Osteocyte (in vitro differentiated cells): ENCODE measurements around the gene RNF212. TPM values are rescaled to one million over a fixed set of nuclear protein-coding genes. Genes with fewer than 3 reads are reported as not detected.
A peak's percentile ranks its signal among the peaks of the same experiment; 100 is the strongest.

Experiments
- DNase-seq: peaks from one replicate; pipeline ENCODE4 v3.0.0; 2021; ENCODE audit warnings: mixed read lengths; ENCODE audit not compliant: unreplicated experiment; ENCODE audit errors: extremely low spot score
- H3K27ac Mint-ChIP-seq: one replicate; pipeline ENCODE4 v1.8.0; 2021; ENCODE audit warnings: mild to moderate bottlenecking, mixed read lengths; ENCODE audit not compliant: unreplicated experiment
- H3K27me3 Mint-ChIP-seq: one replicate; pipeline ENCODE4 v1.8.0; 2021; ENCODE audit warnings: mixed read lengths; ENCODE audit not compliant: unreplicated experiment
- H3K36me3 Mint-ChIP-seq: one replicate; pipeline ENCODE4 v1.8.0; 2021; ENCODE audit warnings: mixed read lengths; ENCODE audit not compliant: unreplicated experiment
- H3K4me1 Mint-ChIP-seq: one replicate; pipeline ENCODE4 v1.8.0; 2021; ENCODE audit warnings: mixed read lengths; ENCODE audit not compliant: unreplicated experiment
- H3K4me3 Mint-ChIP-seq: one replicate; pipeline ENCODE4 v1.8.0; 2021; ENCODE audit warnings: mild to moderate bottlenecking, moderate library complexity, mixed read lengths; ENCODE audit not compliant: unreplicated experiment
- H3K9me3 Mint-ChIP-seq: one replicate; pipeline ENCODE4 v1.8.0; 2021; ENCODE audit warnings: mixed read lengths; ENCODE audit not compliant: unreplicated experiment
- total RNA-seq: library from RNA; stranded (reverse); gene quantifications from 2 replicates; pipeline ENCODE4 v1.2.1, GENCODE V29; 2021
- TF ChIP-seq, protein P1 (sequence below): fragments of 200-600 bp; sonication (generic); IDR thresholded peaks from 2 replicates; pipeline ENCODE4 v1.5.0; 2021; ENCODE audit warnings: antibody characterized with exemption, mild to moderate bottlenecking, moderate library complexity

RNF212 gene
- total RNA-seq, 1 donor from 2014 or later = 3.8 TPM

DNA sequence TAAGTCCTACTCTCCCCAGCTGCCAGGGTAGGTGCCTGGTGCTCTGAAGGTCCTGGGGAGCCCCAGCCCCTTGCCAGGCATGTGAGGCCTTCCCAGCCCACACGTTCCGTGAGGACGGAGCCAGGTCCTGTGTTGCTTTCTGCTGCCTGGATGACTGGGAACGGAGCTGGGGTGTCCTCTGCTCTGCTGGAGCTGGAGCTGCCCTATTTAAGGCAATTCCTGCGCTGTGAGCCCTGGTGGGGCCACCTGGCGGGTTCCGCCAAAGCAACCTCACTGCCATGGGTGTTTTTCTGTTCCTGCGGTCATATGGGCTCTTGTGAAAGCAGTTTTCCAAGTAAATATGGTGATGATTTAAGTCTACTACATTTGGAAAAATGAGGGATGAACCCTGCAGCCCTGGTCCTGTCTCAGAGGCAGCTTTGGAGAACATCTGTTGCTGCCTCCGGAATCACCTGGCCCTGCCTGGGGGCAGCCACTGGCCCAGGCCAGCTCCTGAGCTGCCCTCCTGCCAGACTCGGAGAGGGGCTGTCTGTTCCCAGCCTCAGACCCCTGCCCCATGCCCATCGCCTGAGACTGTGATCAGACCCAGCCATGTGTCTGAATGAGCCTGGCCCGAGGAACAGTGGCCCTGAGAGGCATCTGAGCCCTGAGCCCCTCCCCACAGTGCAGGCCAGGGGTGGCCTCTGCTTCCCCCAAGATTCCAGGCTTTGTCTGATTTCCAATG lies 68.7 kb downstream of the RNF212 start:
- TF ChIP-seq, protein P1, sequence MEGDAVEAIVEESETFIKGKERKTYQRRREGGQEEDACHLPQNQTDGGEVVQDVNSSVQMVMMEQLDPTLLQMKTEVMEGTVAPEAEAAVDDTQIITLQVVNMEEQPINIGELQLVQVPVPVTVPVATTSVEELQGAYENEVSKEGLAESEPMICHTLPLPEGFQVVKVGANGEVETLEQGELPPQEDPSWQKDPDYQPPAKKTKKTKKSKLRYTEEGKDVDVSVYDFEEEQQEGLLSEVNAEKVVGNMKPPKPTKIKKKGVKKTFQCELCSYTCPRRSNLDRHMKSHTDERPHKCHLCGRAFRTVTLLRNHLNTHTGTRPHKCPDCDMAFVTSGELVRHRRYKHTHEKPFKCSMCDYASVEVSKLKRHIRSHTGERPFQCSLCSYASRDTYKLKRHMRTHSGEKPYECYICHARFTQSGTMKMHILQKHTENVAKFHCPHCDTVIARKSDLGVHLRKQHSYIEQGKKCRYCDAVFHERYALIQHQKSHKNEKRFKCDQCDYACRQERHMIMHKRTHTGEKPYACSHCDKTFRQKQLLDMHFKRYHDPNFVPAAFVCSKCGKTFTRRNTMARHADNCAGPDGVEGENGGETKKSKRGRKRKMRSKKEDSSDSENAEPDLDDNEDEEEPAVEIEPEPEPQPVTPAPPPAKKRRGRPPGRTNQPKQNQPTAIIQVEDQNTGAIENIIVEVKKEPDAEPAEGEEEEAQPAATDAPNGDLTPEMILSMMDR = no peak
- DNase-seq = no peak
- Mint-ChIP-seq H3K9me3 (no peaks in the 10 kb centered on the region), H3K4me1 (peaks cover 60% of the 10 kb centered on the region), H3K27ac (peak overlapping the region; percentile 96), H3K27me3 (no peaks in the 10 kb centered on the region), H3K36me3 (no peaks in the 10 kb centered on the region), H3K4me3 (no peak overlapping the region)

DNA sequence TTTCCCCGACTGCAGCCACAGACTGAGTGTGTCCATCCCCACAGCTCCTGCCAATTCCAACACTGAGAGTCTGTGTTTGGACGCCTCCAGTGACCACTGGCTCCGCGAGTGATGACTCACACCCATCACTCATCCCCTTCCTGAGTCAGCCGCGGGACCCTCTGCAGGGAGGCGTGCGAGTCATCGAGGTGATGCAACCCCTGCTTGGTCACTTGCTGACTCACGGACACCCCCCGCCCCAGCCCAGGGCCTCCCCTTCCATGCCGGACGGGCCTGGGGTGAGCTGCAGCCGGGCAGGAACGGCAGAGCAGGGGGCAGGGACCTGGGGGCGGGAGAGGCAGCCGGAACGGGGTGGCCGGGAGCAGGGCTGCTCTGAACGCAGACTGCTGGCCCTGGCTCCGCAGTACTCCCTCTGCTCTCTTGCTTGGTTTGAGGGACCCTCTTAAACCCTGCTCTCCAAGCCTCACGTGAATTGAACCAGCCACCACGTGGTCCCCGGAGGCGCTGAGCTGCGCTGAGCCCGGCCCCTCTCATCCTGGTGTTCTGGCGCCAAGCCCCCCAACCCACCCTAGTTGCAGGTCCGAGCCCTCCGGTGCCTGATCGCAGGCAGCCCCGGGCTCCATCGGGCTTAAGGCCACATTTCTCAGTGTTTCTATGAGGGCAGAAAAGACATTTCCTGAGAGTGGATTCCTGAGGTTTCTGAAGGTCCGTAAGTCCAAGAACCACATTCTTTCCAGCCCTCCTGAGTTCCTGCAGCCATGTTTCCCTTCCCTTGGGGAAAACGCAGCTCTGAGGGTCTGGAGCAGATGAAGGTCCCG lies 69.5 kb downstream of the RNF212 start:
- peaks cover 65% of the 10 kb centered on the region for H3K4me1 Mint-ChIP-seq
- H3K4me3 Mint-ChIP-seq = peak overlapping the region; percentile 26
- no peaks in the 10 kb centered on the region for H3K27me3 Mint-ChIP-seq
- H3K36me3 Mint-ChIP-seq = no peaks in the 10 kb centered on the region
- DNase-seq = peak; percentile 98
- peak overlapping the region; percentile 96 for H3K27ac Mint-ChIP-seq
- no peaks in the 10 kb centered on the region for H3K9me3 Mint-ChIP-seq
- TF ChIP-seq, protein P1 = no peak

DNA sequence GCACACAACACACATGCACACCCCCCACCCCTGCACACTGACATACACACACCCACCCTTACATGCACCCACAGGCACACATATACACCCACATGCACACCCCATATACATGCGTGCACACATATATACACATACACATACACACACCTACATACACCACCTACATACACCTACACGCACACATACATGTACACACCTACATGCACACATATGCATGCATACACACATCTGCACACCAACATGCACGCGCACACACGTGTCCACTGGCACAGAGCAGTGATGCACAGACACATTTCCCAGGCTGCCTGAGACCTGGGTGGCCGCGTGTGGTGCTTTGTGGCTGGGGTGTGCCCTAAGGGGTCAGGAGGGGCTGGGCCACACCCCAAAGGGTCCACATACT lies 70.2 kb downstream of the RNF212 start:
- no peaks in the 10 kb centered on the region for H3K9me3 Mint-ChIP-seq

DNA sequence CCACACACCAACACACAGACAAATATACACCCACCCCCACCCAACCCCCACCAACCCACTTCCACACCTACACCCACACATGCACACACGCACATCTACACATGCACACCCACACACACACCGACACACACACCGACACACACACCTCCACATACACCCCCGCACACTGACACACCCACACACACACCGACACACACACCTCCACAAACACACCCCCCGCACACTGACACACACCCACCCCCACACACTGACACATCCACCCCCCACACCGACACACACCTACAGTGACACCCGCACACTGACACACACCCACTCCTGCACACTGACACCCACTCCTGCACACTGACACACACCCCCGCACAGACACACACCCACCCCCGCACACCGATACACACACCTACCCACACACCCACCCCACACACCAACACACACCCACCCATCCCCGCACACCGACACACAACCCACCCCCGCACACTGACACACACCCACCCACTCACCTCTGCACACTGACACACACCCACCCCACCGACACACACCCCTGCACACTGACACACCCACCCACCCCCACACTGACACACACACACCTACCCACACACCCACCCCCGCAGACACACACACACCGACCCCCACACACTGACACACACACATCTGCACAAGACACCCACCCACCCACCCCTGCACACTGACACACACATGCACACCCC lies 70.9 kb downstream of the RNF212 start:
- Mint-ChIP-seq H3K27ac (peak overlapping the region; percentile 95), H3K4me1 (peaks cover 64% of the 10 kb centered on the region), H3K9me3 (no peaks in the 10 kb centered on the region), H3K36me3 (no peaks in the 10 kb centered on the region), H3K27me3 (no peaks in the 10 kb centered on the region), H3K4me3 (no peak overlapping the region)
- DNase-seq = no peak
- TF ChIP-seq, protein P1 = no peak

More for the DNA sequence above, 70.2 kb downstream of the RNF212 start:
- peaks cover 66% of the 10 kb centered on the region for H3K4me1 Mint-ChIP-seq
- TF ChIP-seq, protein P1 = no peak
- no peaks in the 10 kb centered on the region for H3K36me3 Mint-ChIP-seq
- DNase-seq = no peak
- H3K27ac Mint-ChIP-seq = peak overlapping the region; percentile 96
- peak overlapping the region; percentile 46 for H3K4me3 Mint-ChIP-seq
- no peaks in the 10 kb centered on the region for H3K27me3 Mint-ChIP-seq
